Activated CD4-positive, alpha-beta memory T cell treated with anti-CD3 and anti-CD28 coated beads for 36 hours (primary cell): ENCODE data around the gene UBE2E2. TPM values are rescaled to one million over a fixed set of nuclear protein-coding genes. Genes with fewer than 3 reads are reported as not detected.

Experiments used
- CTCF ChIA-PET: fragments of 350-600 bp; sonication (Branson Sonifier 250); formaldehyde crosslinking; loops from one replicate; lab custom pipeline; 2021; ENCODE audit warnings: antibody characterized with exemption, inconsistent platforms; lab: Charles Lee
- POLR2A ChIA-PET: fragments of 350-600 bp; sonication (Branson Sonifier 250); formaldehyde crosslinking; loops from one replicate; lab custom pipeline; 2021; ENCODE audit warnings: antibody characterized with exemption; lab: Charles Lee
- DNase-seq: peaks from one replicate; pipeline ENCODE4 v3.0.0-alpha.2; 2020
- H3K27ac Mint-ChIP-seq: one replicate; pipeline ENCODE4 v1.8.0; 2021; ENCODE audit warnings: mixed read lengths
- H3K27me3 Mint-ChIP-seq: one replicate; pipeline ENCODE4 v1.8.0; 2021; ENCODE audit warnings: mixed read lengths
- H3K36me3 Mint-ChIP-seq: one replicate; pipeline ENCODE4 v1.8.0; 2021; ENCODE audit warnings: mixed read lengths
- H3K4me1 Mint-ChIP-seq: one replicate; pipeline ENCODE4 v1.8.0; 2021; ENCODE audit warnings: low read depth, mixed read lengths
- H3K4me3 Mint-ChIP-seq: one replicate; pipeline ENCODE4 v1.8.0; 2021; ENCODE audit warnings: mild to moderate bottlenecking, mixed read lengths
- H3K9me3 Mint-ChIP-seq: one replicate; pipeline ENCODE4 v1.8.0; 2021; ENCODE audit warnings: mixed read lengths
- intact Hi-C: fragments of 100-400 bp; cut with micrococcal nuclease; formaldehyde crosslinking; loops from one replicate; pipeline ENCODE4 v1.15.1; 2023
- total RNA-seq, 2 experiments: library from RNA; stranded (reverse); gene quantifications; one replicate each; pipeline ENCODE4 v1.2.3, GENCODE V29; 2021

The UBE2E2 gene
- total RNA-seq, 2 experiments from 2014 or later, result 2.0 to 4.2 TPM

- ChIA-PET POLR2A (no interaction called here), CTCF (no interaction called here)
- Mint-ChIP-seq H3K4me1 (no peaks in the 10 kb centered on the region), H3K4me3 (no peak overlapping the region), H3K9me3 (peaks cover 6% of the 10 kb centered on the region), H3K27me3 (no peaks in the 10 kb centered on the region), H3K36me3 (no peaks in the 10 kb centered on the region), H3K27ac (no peak overlapping the region)
- intact Hi-C loops, result no loop called here
- DNase-seq, result no peak
Observed at GRCh38 chr3:23302271-23302670, 99.1 kb downstream of the UBE2E2 start.

DNA sequence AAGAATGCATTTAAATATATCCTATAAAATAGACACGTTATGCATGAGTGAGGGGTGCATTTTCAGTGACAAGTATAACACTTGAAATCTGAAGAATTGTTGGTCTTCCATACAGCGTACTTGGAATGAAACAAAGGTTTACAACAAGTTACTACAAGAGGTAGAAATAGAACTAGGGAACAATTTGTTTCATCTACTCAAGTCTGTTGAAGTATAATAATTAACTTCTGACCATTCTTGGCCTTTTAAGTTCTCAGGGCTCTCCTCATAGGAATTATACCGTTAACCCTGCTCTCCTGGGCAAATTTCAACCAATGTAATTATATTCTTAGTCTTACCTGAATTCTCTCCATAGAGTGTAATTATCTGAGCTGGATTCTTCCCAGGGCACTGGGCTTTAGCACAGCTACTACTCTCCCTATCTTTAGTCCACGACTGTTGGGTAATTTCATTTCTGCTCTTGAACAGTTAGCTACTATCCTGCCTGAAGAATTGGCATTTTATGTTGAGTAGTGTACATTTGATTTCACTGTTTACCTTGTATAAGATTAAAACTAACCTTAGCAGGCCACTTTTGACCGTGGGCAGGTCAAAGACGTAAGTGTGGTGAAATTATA, 100.6 kb downstream of the UBE2E2 start:
- no peak for DNase-seq
- H3K4me3 Mint-ChIP-seq, result no peak overlapping the region
- CTCF ChIA-PET, result interaction anchor here (0.6 kb wide), 1 partner anchor 593 kb away, joined by 3 read pairs; no protein-coding TSS in a partner anchor
- intact Hi-C loops, result no loop called here
- peaks cover 6% of the 10 kb centered on the region for H3K9me3 Mint-ChIP-seq
- no peaks in the 10 kb centered on the region for H3K27me3 Mint-ChIP-seq
- POLR2A ChIA-PET, result no interaction called here
- no peak overlapping the region for H3K27ac Mint-ChIP-seq
- H3K36me3 Mint-ChIP-seq, result no peaks in the 10 kb centered on the region
- H3K4me1 Mint-ChIP-seq, result no peaks in the 10 kb centered on the region

GRCh38 chr3:23304424-23304823, 101.3 kb downstream of the UBE2E2 start:
- Mint-ChIP-seq H3K9me3 (peaks cover 2% of the 10 kb centered on the region), H3K4me3 (no peak overlapping the region), H3K27me3 (no peaks in the 10 kb centered on the region), H3K27ac (no peak overlapping the region), H3K36me3 (no peaks in the 10 kb centered on the region), H3K4me1 (no peaks in the 10 kb centered on the region)
- no peak for DNase-seq
- CTCF ChIA-PET, result interaction anchor here (0.6 kb wide), 1 partner anchor 592 kb away, joined by 3 read pairs; no protein-coding TSS in a partner anchor
- POLR2A ChIA-PET, result no interaction called here
- intact Hi-C loops, result no loop called here

GRCh38 chr3:23308986-23309625, 106.0 kb downstream of the UBE2E2 start:
- no peak overlapping the region for H3K4me3 Mint-ChIP-seq
- POLR2A ChIA-PET, result no interaction called here

DNA sequence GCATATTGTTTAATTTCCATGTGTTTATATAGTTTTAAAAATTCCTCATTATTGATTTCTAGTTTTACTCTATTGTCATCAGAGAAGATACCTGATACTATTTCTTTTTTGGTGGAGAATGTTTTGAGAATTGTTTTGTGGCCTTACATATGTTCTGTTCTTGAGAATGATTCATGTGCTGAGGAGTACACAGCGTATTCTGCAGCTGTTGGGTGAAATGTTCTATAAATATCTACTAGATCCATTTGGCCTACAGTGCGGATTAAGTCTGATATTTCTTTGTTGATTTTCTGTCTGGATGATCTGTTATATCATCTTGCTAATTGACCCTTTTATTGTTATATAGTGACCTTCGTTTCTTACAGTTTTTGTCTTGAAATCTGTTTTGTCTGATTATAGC, 109.7 kb downstream of the UBE2E2 start:
- Mint-ChIP-seq H3K27me3 (no peaks in the 10 kb centered on the region), H3K36me3 (no peaks in the 10 kb centered on the region), H3K4me3 (no peak overlapping the region), H3K27ac (no peak overlapping the region), H3K4me1 (no peaks in the 10 kb centered on the region), H3K9me3 (peaks cover 4% of the 10 kb centered on the region)
- DNase-seq, result no peak
- POLR2A ChIA-PET, result no interaction called here
- intact Hi-C loops, result no loop called here
- CTCF ChIA-PET, result no interaction called here

More at GRCh38 chr3:23308986-23309625, 106.0 kb downstream of the UBE2E2 start:
- DNase-seq, result no peak
- H3K36me3 Mint-ChIP-seq, result no peaks in the 10 kb centered on the region
- CTCF ChIA-PET, result no interaction called here
- intact Hi-C loops, result no loop called here
- no peaks in the 10 kb centered on the region for H3K9me3 Mint-ChIP-seq
- H3K27ac Mint-ChIP-seq, result no peak overlapping the region
- H3K27me3 Mint-ChIP-seq, result no peaks in the 10 kb centered on the region
- no peaks in the 10 kb centered on the region for H3K4me1 Mint-ChIP-seq

DNA sequence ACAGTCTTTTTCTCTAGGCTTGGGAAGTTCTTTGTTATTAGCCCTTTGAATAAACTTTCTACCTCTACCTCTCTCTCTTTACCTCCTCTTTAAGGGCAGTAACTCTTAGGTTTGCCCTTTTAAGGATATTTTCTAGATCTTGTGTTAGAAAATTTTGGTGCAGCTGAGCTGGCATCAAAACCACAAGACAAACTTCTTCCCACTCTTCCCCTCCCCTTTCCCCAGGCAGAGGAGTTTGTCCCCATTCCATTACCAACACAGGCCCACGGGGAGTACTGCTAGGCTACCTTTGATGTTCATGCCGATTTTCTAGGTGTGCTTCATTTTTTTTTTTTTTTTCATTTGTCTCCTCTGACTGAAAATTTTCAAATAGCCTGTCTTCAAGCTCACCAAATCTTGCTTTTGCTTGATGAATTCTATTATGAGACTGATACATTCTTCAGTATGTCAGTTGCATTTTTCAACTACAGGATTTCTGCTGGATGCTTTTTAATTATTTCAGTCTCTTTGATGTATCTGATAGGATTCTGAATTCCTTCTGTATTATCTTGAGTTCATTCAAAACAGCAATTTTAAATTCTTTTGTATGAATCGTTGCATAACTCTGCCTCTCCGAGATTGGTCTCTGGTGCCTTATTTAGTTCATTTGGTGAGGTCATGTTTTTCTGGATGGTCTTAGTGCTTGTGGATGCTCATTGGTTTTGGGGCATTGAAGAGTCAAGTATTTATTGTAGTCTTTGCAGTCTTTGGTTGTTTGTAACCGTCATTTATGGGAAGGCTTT, 112.0 kb downstream of the UBE2E2 start:
- intact Hi-C loops, result no loop called here
- ChIA-PET POLR2A (no interaction called here), CTCF (no interaction called here)
- no peak for DNase-seq
- H3K27me3 Mint-ChIP-seq, result no peaks in the 10 kb centered on the region
- H3K27ac Mint-ChIP-seq, result no peak overlapping the region
- H3K4me1 Mint-ChIP-seq, result no peaks in the 10 kb centered on the region
- no peaks in the 10 kb centered on the region for H3K36me3 Mint-ChIP-seq
- peaks cover 4% of the 10 kb centered on the region for H3K9me3 Mint-ChIP-seq
- H3K4me3 Mint-ChIP-seq, result no peak overlapping the region

- H3K36me3 Mint-ChIP-seq, result no peaks in the 10 kb centered on the region
- H3K9me3 Mint-ChIP-seq, result peaks cover 4% of the 10 kb centered on the region
- no peaks in the 10 kb centered on the region for H3K27me3 Mint-ChIP-seq
- H3K4me3 Mint-ChIP-seq, result no peak overlapping the region
- POLR2A ChIA-PET, result no interaction called here
- CTCF ChIA-PET, result no interaction called here
- no peak overlapping the region for H3K27ac Mint-ChIP-seq
- DNase-seq, result no peak
- intact Hi-C loops, result no loop called here
- H3K4me1 Mint-ChIP-seq, result no peaks in the 10 kb centered on the region
Observed at GRCh38 chr3:23316924-23317323, 113.8 kb downstream of the UBE2E2 start.

- Mint-ChIP-seq H3K9me3 (peaks cover 4% of the 10 kb centered on the region), H3K27me3 (no peaks in the 10 kb centered on the region), H3K4me3 (no peak overlapping the region), H3K36me3 (no peaks in the 10 kb centered on the region), H3K27ac (no peak overlapping the region), H3K4me1 (no peaks in the 10 kb centered on the region)
- ChIA-PET POLR2A (no interaction called here), CTCF (no interaction called here)
- intact Hi-C loops, result no loop called here
- no peak for DNase-seq
Observed at GRCh38 chr3:23319366-23320312, 116.5 kb downstream of the UBE2E2 start.

DNA sequence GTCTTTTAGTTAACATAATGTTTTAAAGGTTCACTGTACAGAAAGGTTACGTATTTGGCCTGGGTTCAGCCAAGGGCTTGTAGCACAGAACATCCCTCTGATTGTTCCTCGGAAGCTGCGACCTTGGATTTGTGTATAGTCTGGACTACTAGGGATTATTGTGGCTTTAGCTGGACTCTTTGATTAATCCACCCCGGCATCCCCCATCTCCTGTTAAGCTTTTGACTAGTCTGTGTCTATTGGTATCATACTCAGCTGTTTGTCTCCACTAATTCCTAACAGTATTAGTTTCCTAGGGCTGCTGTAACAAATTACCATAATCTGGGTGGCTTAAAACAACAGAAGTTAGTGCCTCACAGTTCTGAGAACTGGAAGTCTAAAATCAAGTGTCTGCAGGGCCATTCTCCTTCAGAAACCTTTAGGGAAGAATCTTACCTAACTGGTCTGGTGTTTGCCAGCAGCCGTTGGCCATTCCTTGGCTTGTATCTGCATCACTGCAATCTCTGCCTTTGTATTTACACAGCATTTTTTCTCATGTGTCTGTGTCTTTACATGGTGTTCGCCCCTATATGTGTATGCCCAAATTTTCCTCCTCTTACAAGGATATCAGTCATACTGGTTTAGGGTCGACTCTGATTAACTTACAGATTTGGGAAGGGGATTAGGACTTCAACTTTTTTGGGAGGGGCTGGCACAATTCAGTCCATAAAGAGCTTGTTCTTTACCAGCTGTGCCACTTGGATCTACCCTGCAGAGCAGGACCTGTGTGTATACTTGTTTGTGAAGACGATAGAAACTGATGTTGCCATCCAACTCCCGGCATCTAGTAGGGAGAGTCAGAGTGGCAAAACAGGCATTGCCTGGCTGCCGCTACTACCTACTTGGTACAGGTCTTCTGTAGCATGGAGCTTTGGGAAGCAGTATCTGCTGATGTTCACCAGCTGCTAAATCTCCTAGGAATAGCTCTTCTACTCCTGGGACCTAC, 117.8 kb downstream of the UBE2E2 start:
- no peaks in the 10 kb centered on the region for H3K36me3 Mint-ChIP-seq
- no peaks in the 10 kb centered on the region for H3K27me3 Mint-ChIP-seq
- CTCF ChIA-PET, result no interaction called here
- H3K27ac Mint-ChIP-seq, result no peak overlapping the region
- DNase-seq, result no peak
- intact Hi-C loops, result no loop called here
- POLR2A ChIA-PET, result no interaction called here
- H3K4me1 Mint-ChIP-seq, result peaks cover 7% of the 10 kb centered on the region
- H3K4me3 Mint-ChIP-seq, result no peak overlapping the region
- peaks cover 4% of the 10 kb centered on the region for H3K9me3 Mint-ChIP-seq

DNA sequence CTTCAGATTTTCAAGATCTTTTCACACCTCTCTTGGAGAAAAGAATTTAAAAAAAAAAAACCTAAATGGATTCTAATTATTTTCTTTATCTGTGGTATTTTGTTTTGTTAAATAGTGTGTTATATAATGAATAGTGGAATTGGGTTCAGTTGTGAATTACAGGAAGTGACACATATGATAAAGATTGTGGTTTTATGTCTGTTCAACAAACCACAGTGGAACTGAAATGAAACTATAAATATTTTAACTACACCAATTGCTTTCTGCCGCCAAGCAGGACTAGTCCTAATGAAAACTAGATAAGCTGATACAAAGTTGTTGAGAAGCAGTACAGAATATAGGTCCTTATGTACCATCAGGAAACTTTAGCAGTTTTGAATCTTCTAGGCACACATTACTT, 121.6 kb downstream of the UBE2E2 start:
- intact Hi-C loops, result no loop called here
- Mint-ChIP-seq H3K4me3 (no peak overlapping the region), H3K27ac (no peak overlapping the region), H3K9me3 (no peaks in the 10 kb centered on the region), H3K4me1 (peaks cover 7% of the 10 kb centered on the region), H3K27me3 (no peaks in the 10 kb centered on the region), H3K36me3 (no peaks in the 10 kb centered on the region)
- ChIA-PET CTCF (no interaction called here), POLR2A (no interaction called here)
- DNase-seq, result no peak

- no peaks in the 10 kb centered on the region for H3K36me3 Mint-ChIP-seq
- H3K27ac Mint-ChIP-seq, result no peak overlapping the region
- H3K4me3 Mint-ChIP-seq, result no peak overlapping the region
- peaks cover 7% of the 10 kb centered on the region for H3K4me1 Mint-ChIP-seq
- no peak for DNase-seq
- CTCF ChIA-PET, result no interaction called here
- POLR2A ChIA-PET, result no interaction called here
- H3K27me3 Mint-ChIP-seq, result no peaks in the 10 kb centered on the region
- intact Hi-C loops, result no loop called here
- H3K9me3 Mint-ChIP-seq, result no peaks in the 10 kb centered on the region
Observed at GRCh38 chr3:23325466-23326065, 122.4 kb downstream of the UBE2E2 start.
